ENCODE data around the gene ZNF451. TPM values are rescaled to one million over a fixed set of nuclear protein-coding genes. Genes with fewer than 3 reads are reported as not detected.
"Not testable (repeated sequence)": the region's sequence is repeated elsewhere in the genome, so short reads cannot be mapped to it uniquely, and the experiment has no call there.

The ZNF451 gene
- total RNA-seq, 1 experiment from 2014 or later, result 23.1 TPM

GRCh38 chr6:57091375-57091774, 1.4 kb downstream of the ZNF451 start:
- DNase-seq (ENCODE audit: low spot score), result not testable (repeated sequence)

- no peak for DNase-seq (ENCODE audit: low spot score)
Observed at GRCh38 chr6:57094689-57095088, 4.7 kb downstream of the ZNF451 start.

GRCh38 chr6:57097596-57097995, 7.6 kb downstream of the ZNF451 start:
- no peak for DNase-seq (ENCODE audit: low spot score)

DNA sequence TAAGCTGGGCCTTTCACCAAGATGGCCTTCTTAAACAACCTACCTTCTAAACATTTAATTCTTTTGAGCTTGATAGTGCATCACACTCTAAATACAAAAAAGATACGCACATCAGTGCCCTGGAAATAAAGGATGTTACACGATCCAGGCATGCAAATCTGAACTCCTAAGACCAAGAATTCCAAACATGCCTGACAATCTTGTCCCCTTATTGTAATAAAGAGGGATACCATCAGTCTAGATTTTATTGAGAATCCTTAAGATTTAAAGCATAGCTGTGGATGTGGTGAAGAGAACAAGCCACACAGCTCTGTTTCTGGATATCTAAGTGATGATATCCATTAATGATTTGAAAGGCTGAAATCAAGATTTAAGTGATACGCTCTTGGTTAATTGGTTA, 13.0 kb downstream of the ZNF451 start:
- DNase-seq (ENCODE audit: low spot score), result no peak

DNA sequence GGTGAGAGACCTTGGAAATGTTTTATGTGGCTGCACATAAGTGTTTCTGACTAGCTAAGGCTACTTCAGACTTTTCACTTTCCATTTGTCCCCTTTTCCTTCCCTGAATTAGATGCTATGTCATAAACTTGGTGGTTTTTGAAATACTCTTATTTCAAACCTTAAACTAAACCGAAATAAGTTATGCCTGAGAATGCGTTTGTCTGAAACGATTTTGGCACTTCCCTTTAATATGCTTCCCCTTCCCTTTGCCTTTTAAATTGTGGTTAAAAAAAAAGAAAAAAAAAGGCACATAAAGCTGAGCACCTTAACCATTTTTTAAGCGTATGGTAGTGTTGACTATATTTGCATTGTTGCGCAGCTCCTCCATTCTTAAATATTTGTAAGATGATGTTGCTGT, 14.3 kb downstream of the ZNF451 start:
- DNase-seq (ENCODE audit: low spot score), result no peak

DNA sequence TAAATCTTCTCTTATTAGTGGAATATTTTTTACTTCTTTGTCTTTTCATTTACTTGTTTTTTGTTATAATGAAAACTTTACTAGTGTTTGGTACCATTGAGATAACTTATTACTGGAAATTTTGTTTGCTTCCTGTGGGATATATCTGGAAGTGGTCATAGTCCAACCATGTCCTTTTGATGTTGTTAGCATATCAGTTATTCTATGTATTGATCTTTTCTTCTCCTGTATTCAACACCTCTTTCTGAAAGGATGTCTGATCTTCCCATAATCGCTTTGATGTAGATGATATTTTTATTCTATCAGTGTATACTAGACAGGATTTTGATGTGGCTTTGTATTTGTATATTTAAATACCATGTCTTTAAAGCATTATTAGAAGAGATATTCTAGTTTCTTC, 17.0 kb downstream of the ZNF451 start:
- DNase-seq (ENCODE audit: low spot score), result no peak

DNA sequence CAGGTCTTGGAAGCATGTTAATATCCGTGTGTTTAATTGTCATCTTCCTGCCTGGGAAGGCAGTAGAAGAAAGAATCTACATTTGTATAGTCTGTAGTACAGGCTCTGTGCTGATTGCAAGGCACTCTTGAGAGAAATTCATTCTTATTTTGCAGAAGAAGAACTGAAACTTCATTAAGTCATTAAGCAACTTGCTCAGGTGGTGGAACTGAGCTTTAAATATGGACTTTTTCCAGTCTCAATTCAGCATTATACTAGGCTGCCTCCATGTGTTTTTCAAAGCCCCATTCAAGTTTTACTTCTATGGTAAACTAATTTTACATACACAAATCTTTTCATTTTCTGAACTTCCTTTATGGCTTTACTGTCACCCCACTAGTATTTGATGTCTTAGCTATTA, 18.7 kb downstream of the ZNF451 start:
- DNase-seq (ENCODE audit: low spot score), result no peak

GRCh38 chr6:57109880-57110279, 19.9 kb downstream of the ZNF451 start:
- DNase-seq (ENCODE audit: low spot score), result no peak

- DNase-seq (ENCODE audit: low spot score), result no peak
Observed at GRCh38 chr6:57113105-57113504, 23.1 kb downstream of the ZNF451 start.

- no peak for DNase-seq (ENCODE audit: low spot score)
Observed at GRCh38 chr6:57116776-57117175, 26.8 kb downstream of the ZNF451 start.

DNA sequence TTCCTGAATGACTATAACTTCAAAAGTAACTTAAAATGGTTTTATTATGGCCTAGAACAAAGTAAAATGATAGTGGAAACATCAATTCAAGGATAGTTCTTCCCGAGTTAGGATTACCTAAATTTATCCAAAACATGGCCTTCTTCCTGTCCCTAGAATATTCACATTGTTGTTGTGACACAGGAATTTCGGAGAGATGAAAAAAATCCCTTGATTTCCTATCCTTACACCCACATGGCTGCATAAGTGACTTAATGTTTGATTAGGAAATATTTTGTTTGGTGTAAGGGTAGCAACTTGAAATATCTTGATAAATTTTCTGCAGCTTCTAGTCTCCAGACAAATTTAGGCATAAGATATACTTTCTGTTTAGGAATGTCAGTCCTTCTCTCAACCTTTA, 27.8 kb downstream of the ZNF451 start:
- DNase-seq (ENCODE audit: low spot score), result no peak

- no peak for DNase-seq (ENCODE audit: low spot score)
Observed at GRCh38 chr6:57123111-57123510, 33.1 kb downstream of the ZNF451 start.

DNA sequence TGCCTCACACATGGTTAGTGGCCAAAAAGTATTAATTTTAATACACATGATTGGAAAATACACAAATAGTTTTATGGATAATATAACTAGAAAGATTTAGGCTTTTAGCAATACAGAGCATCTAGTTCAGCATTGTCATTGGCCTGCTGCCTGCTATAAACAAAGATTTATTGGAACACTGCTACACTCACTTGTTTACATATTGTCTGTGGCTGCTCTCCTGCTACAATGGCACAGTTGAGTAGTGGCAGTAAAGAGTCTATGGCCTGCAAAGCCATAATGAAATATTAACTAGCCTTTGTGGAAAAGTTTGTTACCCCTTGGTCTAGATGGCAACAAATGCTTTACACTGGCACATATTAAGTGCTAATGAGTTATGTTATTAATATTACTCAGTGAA, 37.8 kb downstream of the ZNF451 start:
- no peak for DNase-seq (ENCODE audit: low spot score)

- DNase-seq (ENCODE audit: low spot score), result no peak
Observed at GRCh38 chr6:57130661-57131177, 40.7 kb downstream of the ZNF451 start.

GRCh38 chr6:57134954-57135353, 45.0 kb downstream of the ZNF451 start:
- no peak for DNase-seq (ENCODE audit: low spot score)

GRCh38 chr6:57135885-57136284, 45.9 kb downstream of the ZNF451 start:
- no peak for DNase-seq (ENCODE audit: low spot score)

DNA sequence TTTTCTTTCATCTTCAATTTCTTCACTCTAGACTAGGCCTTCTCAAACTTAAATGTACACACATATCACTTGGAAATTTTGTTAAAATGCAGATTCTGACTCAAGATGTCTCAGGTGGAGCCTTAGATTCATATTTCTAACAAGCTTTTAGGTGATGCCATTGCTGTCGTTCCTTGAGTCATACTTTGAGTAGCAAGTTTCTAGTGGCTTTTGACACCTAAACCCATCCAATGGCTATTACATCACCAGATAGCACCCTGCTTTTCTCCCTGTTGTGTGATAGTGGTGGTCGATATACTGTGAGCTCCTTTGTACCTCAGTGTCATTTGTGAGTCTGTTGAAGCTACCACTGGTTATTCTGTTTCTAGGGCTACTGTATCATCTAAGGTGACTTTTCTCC, 47.4 kb downstream of the ZNF451 start:
- DNase-seq (ENCODE audit: low spot score), result no peak

DNA sequence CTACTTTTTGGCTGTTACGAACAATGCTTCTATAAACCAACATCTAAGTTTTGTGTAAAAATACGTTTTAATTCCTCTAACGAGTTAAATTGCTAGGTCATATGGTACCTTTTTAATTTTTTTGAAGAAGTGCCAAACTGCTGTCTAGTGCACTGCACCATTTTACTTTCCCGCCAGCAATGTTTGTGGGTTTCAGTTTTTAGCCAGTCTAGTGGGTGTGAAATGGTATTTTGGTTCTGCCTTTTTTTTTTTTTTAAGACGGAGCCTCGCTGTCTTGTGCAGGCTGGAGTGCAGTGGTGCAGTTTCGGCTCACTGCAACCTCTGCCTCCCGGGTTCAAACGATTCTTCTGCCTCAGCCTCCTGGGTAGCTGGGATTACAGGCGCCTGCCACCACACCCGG, 48.0 kb downstream of the ZNF451 start:
- no peak for DNase-seq (ENCODE audit: low spot score)

- no peak for DNase-seq (ENCODE audit: low spot score)
Observed at GRCh38 chr6:57141451-57142177, 51.6 kb downstream of the ZNF451 start.

DNA sequence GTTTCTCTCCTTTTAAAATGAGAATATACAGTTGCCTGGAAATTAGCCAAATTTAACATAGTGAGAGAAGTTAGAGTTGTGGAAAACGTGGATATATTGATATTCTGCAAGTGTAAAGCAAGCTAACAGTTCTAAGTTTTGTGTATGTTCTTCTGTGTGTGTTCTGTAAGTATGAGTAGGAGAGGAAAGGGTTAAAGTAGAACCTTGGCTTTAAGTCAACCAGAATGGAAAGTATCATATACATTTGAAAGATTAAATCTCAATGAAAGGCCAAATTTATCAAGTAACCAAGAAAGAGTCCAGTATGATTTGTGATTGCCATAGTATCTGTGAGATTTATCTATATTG, 52.2 kb downstream of the ZNF451 start:
- DNase-seq (ENCODE audit: low spot score), result no peak

DNA sequence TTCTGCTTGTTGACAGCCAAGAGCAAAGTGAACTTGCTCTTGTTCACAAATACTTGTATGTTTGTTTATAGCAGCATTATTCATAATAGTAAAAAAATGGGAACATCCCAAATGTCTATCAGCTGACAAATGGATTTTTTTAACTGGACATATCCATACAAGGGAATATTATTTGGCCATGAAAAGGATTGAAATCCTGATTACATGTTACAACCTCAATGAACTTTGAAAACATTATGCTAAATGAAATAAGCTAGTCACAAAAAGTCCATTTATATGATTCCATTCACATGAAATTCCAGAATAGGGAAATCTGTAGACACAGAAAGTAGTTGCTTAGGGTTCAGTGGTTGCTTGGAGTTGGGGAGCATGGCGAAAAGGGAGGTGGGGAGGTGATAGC, 53.7 kb downstream of the ZNF451 start:
- DNase-seq (ENCODE audit: low spot score), result no peak

DNA sequence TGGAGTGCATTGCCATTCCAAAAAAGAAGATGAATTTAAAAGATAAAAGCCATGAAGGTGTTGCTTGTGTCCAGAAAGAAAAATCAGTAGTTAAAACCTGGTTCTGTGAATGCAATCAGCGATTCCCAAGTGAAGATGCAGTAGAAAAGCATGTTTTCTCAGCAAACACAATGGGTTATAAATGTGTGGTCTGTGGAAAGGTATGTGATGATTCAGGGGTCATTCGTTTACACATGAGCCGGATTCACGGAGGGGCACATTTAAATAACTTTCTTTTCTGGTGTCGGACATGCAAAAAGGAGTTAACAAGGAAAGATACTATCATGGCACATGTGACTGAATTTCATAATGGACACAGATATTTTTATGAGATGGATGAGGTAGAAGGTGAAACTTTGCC, 57.4 kb downstream of the ZNF451 start:
- no peak for DNase-seq (ENCODE audit: low spot score)

GRCh38 chr6:57147955-57148858, 58.2 kb downstream of the ZNF451 start:
- no peak for DNase-seq (ENCODE audit: low spot score)

Data from HT-29 (cell line).